Panc1 (cell line): Measurements from ENCODE around the gene MSANTD3.

Source experiments
- CTCF ChIP-seq: fragments of 450-650 bp; IDR thresholded peaks from 2 replicates; pipeline ENCODE4 v1.5.1; 2017; ENCODE audit warnings: mild to moderate bottlenecking
- POLR2AphosphoS5 ChIP-seq: IDR thresholded peaks from 2 replicates; pipeline ENCODE4 v1.6.1; 2012; ENCODE audit warnings: mild to moderate bottlenecking, low read depth, low read length, moderate library complexity
- TCF7L2 ChIP-seq: IDR thresholded peaks from 2 replicates; pipeline ENCODE4 v1.6.1; 2011; ENCODE audit warnings: mild to moderate bottlenecking, low read depth, low read length, inconsistent platforms

GRCh38 chr9:100465761-100466160, 38.8 kb downstream of the MSANTD3 start:
- no peak for TF ChIP-seq CTCF
- TF ChIP-seq POLR2AphosphoS5, result no peak
- TF ChIP-seq TCF7L2, result no peak
